Omental fat pad (tissue), 4 donors: Measurements from ENCODE around the gene SLC25A33. TPM values are rescaled to one million over a fixed set of nuclear protein-coding genes. Genes with fewer than 3 reads are reported as not detected.

ENCODE experiments used
- ATAC-seq: fragments of 150-250 bp; one replicate; pipeline ENCODE4 v1.9.1; 2016; ENCODE audit warnings: mild to moderate bottlenecking, moderate library complexity; ENCODE audit not compliant: low FRiP score
- DNase-seq: peaks from one replicate; pipeline ENCODE4 v3.0.0-alpha.2; 2019; ENCODE audit warnings: low spot score
- total RNA-seq, 4 donors: library from RNA; depleted of rRNA; stranded (reverse); fragments of >200 nt; gene quantifications; one replicate each; pipeline ENCODE4 v1.1.0, GENCODE V29; 2016
- TF ChIP-seq, protein P1 (sequence below), 3 donors: fragments of 450-650 bp; IDR thresholded peaks; one replicate each; pipeline ENCODE4 v1.5.1; 2016 to 2017; ENCODE audit warnings: antibody characterized with exemption in 3 of 3, mild to moderate bottlenecking in 3 of 3, moderate library complexity in 2 of 3

The SLC25A33 gene
- total RNA-seq, 4 donors from 2014 or later: 15.6 to 25.8 (median 19.1) TPM

DNA sequence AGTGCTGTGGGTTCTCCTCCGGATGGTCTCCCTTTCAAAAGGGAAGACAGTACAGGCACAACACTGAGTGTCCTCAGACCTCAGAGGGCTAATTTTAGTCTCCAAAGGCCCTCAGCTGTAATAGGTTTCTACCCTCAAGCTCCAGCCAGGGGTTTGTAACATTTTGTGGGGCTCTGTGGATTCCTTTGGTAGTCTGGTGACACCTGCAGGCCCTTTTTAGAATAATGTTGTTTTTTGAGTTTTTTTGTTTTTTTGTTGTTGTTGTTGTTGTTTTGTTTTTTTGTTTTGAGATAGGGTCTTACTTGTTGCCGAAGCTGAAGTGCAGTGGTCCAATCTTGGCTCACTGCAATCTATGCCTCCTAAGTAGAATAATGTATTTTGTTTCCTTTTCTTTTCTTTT lies 34.5 kb downstream of the SLC25A33 start:
- TF ChIP-seq, protein P1, sequence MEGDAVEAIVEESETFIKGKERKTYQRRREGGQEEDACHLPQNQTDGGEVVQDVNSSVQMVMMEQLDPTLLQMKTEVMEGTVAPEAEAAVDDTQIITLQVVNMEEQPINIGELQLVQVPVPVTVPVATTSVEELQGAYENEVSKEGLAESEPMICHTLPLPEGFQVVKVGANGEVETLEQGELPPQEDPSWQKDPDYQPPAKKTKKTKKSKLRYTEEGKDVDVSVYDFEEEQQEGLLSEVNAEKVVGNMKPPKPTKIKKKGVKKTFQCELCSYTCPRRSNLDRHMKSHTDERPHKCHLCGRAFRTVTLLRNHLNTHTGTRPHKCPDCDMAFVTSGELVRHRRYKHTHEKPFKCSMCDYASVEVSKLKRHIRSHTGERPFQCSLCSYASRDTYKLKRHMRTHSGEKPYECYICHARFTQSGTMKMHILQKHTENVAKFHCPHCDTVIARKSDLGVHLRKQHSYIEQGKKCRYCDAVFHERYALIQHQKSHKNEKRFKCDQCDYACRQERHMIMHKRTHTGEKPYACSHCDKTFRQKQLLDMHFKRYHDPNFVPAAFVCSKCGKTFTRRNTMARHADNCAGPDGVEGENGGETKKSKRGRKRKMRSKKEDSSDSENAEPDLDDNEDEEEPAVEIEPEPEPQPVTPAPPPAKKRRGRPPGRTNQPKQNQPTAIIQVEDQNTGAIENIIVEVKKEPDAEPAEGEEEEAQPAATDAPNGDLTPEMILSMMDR (IDR thresholded peaks at IDR 0.05): no peak
- DNase-seq (no peak), ATAC-seq (no peak)

DNA sequence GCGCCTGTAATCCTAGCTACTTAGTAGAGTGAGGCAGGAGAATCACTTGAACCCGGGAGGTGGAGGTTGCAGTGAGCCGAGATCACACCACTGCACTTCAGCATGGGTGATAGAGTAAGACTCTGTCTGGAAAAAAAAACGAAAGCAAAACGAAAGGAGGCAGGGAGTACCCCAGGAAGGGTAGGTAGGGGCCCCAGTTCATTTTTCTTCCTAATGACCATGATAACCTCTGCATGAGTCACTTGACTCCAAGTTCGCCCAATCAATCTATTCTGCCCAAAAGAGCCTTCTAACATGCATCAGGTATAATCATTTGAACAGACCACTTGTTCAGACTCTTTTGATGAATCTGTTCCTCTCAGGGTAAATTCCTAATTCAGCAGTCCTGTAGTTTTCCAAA lies 36.2 kb downstream of the SLC25A33 start:
- TF ChIP-seq, protein P1 (IDR thresholded peaks at IDR 0.05): no peak
- no peak for ATAC-seq

DNA sequence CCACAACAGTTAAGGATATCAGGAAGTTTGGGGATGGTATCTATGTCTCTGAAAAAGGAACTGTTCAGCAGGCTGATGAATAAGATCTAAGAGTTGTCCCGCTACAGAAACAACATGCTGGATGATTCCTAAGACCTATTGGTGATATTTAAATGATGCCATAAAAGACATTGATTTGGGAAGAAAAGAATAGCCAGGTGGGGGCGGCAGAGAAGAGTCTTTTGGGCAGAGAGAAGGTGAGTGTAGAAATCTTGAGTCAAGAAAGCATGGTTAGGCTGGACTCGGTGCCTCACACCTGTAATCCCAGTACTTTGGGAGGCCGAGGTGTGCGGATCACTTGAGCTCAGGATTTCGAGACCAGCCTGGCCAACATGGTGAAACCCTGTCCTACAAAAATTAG lies 37.6 kb downstream of the SLC25A33 start:
- TF ChIP-seq, protein P1 (IDR thresholded peaks at IDR 0.05): no peak
- ATAC-seq (no peak), DNase-seq (no peak)

More for the DNA sequence above, 36.2 kb downstream of the SLC25A33 start:
- DNase-seq: no peak

DNA sequence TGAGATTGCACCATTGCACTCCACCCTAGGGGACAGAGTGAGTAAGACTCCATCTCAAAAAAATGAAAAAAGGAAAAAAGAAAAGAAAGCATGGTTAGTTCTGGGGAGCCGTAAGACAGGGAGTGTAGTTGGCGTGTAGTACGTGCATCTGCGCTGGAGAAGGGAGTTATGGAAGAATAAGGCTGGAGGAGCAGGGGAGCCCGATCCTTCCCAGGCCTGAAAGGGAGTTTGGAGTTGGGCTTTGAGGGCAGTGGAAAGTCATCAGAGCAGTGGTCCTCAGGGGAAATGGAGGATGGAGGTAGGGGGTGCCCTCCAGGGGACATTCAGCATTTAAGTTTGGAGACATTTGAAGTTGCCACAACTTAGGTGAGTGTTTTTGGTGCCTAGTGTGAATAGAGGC lies 38.2 kb downstream of the SLC25A33 start:
- TF ChIP-seq, protein P1 (IDR thresholded peaks at IDR 0.05): no peak
- ATAC-seq (no peak), DNase-seq (no peak)

DNA sequence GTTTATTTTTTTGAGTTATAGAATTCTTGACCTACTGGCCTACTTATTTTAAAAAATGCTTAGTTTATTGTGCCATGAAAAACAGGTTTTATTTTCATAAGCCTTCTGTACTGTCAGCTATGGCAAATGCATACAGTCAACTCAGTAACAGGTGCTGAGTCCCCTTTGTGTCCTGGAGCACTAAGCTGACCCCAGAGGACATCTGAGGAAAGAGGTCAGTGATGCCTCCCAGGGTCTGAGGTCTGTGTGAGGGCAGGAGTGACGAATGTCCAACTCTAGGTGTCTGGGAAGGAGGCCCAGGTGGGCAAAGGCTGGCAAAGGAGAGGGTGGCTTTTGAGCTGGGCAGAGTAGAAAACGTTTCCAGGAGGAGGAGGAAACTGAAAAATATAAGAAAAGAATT lies 41.7 kb downstream of the SLC25A33 start:
- DNase-seq: no peak
- TF ChIP-seq, protein P1 (IDR thresholded peaks at IDR 0.05): no peak
- ATAC-seq: no peak

DNA sequence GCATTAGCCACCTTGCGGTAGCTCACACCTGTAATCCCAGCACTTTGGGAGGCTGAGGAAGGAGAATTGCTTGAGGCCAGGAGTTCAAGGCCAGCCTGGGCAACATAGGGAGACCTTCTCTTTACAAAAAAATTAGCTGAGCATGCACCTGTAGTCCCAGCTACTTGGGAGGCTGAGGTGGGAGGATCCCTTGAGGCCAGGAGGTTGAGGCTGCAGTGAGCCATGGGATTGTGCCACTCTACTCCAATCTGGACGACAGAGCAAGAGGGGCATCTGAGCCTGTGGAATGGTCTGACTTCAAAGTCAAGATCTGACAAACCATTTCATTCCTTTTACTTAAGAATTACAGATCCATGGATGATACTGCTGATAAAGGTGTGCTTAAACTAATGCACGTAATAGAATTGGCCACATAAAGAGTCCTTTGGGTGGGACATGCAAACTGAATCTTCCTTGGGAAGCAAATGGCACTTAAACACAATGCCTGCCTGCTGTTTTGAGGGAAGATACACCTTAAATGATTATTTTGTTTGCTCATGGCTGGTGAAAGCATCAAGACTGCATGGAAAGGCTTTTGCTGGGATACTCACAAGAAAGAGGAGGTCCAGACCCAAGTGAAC lies 47.0 kb downstream of the SLC25A33 start:
- TF ChIP-seq, protein P1 (IDR thresholded peaks at IDR 0.05): no peak
- no peak for DNase-seq
- ATAC-seq: no peak

DNA sequence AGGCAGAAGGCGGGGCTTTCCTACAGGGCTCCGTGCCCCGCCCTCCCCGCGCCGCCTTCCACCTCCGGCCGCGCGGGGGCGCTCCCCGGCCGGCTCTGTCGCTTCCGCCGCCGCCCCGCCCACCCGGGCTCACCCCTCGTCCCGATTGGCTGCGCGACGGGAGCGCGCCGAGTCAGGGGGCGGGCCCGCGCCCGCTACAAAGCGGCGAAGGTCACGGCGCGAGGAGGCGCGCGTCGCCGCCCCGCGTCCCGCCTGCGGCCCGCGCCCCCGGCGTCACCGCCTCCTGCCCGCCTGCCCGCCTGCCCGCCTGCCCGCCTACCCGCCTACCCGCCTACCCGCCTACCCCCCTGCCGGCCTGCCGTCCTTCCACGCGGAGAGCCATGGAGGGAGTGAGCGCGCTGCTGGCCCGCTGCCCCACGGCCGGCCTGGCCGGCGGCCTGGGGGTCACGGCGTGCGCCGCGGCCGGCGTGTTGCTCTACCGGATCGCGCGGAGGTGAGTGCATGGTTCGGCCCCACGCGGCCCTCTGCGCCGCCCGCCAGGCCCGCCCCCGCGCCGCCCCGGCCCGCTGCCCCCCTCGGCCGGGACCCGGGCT lies 49.4 kb downstream of the SLC25A33 start, which contains the start of gene TMEM201:
Gene TMEM201 (plus strand): TSS at position 361 of the 593 bp plus-strand sequence. CDS start 20 bp downstream, at position 381.
- TF ChIP-seq, protein P1 (IDR thresholded peaks at IDR 0.05): peak in 1 of 3 donors; percentile 2
- peak; percentile 64 for DNase-seq
- peak; percentile 96 for ATAC-seq
